ENCODE measurements around the gene MDK.

DNA sequence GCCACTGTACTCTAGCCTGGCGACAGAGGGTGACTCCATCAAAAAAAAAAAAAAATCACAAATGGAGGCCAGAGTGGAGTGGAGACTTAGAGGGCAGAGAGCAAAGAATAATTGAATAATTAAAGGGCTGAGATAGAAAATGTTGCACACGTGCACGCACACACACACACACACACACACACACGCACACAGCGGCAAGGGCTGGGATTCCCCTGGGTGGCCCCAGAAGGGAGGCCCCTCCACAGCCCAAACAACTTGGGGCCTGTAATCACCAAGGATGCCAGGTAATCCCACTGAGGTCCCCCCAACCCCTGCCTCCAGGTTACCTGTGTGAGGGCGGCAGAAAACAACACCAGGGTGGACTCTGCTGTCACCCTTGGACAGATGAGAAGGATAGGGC lies 46.2 kb upstream of the MDK start:
- no peak for TF ChIP-seq POLR2AphosphoS5 (IDR thresholded peaks at IDR 0.05; ENCODE audit: low read depth, low read length)
- TF ChIP-seq POLR2A (IDR thresholded peaks at IDR 0.05; ENCODE audit: low read depth, low read length), result no peak

Measured in GM12892 (cell line).